Upper lobe of left lung (tissue), 4 donors: ENCODE results near the gene DNMT3A.

ENCODE experiments used
- EP300 ChIP-seq, 4 donors: sonication (generic); formaldehyde crosslinking; IDR thresholded peaks; one replicate each; pipeline ENCODE4 v1.5.1; 2017; ENCODE audit warnings: antibody characterized with exemption in 4 of 4, control low read depth in 2 of 4
- TF ChIP-seq, protein P1 (sequence below), 6 experiments: fragments of 450-650 bp in 4 of 6; fragments of 200-600 bp in 2 of 6; sonication (generic) in 2 of 6; IDR thresholded peaks; one replicate each; pipeline ENCODE4 v1.5.1; 2016 to 2019; ENCODE audit warnings: antibody characterized with exemption in 6 of 6

DNA sequence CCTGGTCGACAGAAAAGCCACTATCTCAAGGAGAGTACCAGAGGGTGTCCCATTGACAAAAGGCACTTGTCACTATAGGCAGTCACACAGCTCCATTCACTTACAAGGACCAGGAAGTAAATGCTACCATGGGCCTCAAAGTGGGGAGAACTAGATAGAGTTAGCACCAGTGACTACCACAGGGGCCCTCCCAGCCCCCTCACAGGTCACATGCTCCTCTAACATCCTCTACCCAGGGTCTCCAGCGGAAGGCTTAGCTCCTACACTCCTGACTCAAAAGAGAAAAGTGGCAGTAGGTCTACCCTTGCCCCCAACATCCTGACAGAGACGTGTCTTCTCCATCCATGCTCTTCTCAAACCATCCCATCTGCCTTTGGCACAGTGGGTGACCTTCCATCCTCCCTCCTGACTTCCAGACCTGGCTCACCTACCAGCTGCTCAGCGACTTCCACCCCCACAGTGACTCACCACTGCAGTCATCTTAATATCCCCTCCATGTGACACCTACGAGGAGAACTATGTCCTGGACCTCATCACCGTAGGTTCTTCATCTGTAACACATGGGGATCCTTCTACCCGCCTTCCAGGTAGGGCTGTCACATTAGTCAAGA lies 5.6 kb upstream of the DNMT3A start:
- TF ChIP-seq, protein P1, sequence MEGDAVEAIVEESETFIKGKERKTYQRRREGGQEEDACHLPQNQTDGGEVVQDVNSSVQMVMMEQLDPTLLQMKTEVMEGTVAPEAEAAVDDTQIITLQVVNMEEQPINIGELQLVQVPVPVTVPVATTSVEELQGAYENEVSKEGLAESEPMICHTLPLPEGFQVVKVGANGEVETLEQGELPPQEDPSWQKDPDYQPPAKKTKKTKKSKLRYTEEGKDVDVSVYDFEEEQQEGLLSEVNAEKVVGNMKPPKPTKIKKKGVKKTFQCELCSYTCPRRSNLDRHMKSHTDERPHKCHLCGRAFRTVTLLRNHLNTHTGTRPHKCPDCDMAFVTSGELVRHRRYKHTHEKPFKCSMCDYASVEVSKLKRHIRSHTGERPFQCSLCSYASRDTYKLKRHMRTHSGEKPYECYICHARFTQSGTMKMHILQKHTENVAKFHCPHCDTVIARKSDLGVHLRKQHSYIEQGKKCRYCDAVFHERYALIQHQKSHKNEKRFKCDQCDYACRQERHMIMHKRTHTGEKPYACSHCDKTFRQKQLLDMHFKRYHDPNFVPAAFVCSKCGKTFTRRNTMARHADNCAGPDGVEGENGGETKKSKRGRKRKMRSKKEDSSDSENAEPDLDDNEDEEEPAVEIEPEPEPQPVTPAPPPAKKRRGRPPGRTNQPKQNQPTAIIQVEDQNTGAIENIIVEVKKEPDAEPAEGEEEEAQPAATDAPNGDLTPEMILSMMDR (IDR thresholded peaks at IDR 0.05): no peak
- no peak for TF ChIP-seq EP300 (IDR thresholded peaks at IDR 0.05)
